SK-N-MC (cell line): Measurements from ENCODE around the gene SIRT1.

Experiments
- EZH2 ChIP-seq: fragments of 200-600 bp; sonication (generic); IDR thresholded peaks from one replicate; pipeline ENCODE4 v1.6.1; 2017; ENCODE audit warnings: antibody characterized with exemption
- POLR2AphosphoS5 ChIP-seq: IDR thresholded peaks from 2 replicates; pipeline ENCODE4 v1.6.1; 2012; ENCODE audit warnings: mild to moderate bottlenecking, low read depth, low read length, borderline replicate concordance

DNA sequence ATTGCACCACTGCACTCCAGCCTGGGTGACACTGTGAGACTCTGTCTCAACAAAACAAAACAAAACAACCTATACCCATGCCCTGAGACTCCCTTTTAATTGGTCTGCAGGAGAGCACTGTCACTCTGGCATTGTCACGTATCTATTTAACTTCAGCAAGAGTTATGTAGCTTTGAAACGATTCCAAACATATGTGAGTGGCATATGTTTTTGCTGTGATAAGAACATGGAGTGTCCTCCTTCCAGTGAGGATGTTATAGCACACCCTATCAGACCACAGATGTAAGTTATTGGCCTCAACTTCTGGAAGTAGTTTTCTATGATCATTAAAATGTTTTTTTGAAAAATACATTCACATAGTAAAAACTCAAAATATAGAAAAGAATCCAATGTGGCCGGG lies 30.9 kb upstream of the SIRT1 start:
- TF ChIP-seq POLR2AphosphoS5, result no peak
- no peak for TF ChIP-seq EZH2
